ENCODE measurements around the gene EIF2B2. TPM values are rescaled to one million over a fixed set of nuclear protein-coding genes. Genes with fewer than 3 reads are reported as not detected.

The EIF2B2 gene
- total and polyA plus RNA-seq, 2 experiments from 2014 or later, result 39.2 to 40.5 TPM

- no peaks in the 10 kb centered on the region for H3K36me3 Mint-ChIP-seq (ENCODE audit: low read depth)
- H3K4me1 Mint-ChIP-seq, result peaks cover 16% of the 10 kb centered on the region
- no peak overlapping the region for H3K27ac ChIP-seq (ENCODE audit: low read depth)
- no peaks in the 10 kb centered on the region for H3K79me2 ChIP-seq (replicated peaks; ENCODE audit: insufficient read depth)
- DNase-seq (ENCODE audit: low spot score), result no peak
- H3K27ac Mint-ChIP-seq, result no peak overlapping the region
- no peaks in the 10 kb centered on the region for H3K27me3 ChIP-seq (ENCODE audit: insufficient read depth)
- no peak overlapping the region for H3K4me2 ChIP-seq
- H2AFZ ChIP-seq, result no peak overlapping the region
- H3K4me3 Mint-ChIP-seq, result no peak overlapping the region
- peaks cover 7% of the 10 kb centered on the region; the same call in 1 of the 2 replicates for H3K4me1 ChIP-seq (ENCODE audit: insufficient read depth)
- no peaks in the 10 kb centered on the region for H3K9me2 ChIP-seq (ENCODE audit: insufficient read depth)
- H3K27me3 Mint-ChIP-seq (ENCODE audit: insufficient read depth, low read depth, poor library complexity), result peaks cover 12% of the 10 kb centered on the region
- TF ChIP-seq EZH2 (IDR thresholded peaks at IDR 0.05; ENCODE audit: low read depth, unreplicated experiment) (no peak), REST (IDR thresholded peaks at IDR 0.05; ENCODE audit: unreplicated experiment) (no peak), STAT1 (IDR thresholded peaks at IDR 0.05; ENCODE audit: unreplicated experiment) (no peak), CTCF (conservative IDR thresholded peaks at IDR 0.05; ENCODE audit: low read depth in 2 of 2) (no peak), POLR2AphosphoS5 (IDR thresholded peaks at IDR 0.05; ENCODE audit: low read depth) (no peak), CREB1 (CRISPR knock-in tag; IDR thresholded peaks at IDR 0.05; ENCODE audit: low read depth) (no peak), JUNB (IDR thresholded peaks at IDR 0.05; ENCODE audit: unreplicated experiment) (no peak), ETS1 (IDR thresholded peaks at IDR 0.05) (no peak), EZH2phosphoT487 (IDR thresholded peaks at IDR 0.05; ENCODE audit: unreplicated experiment) (no peak), ZNF114 (CRISPR knock-in tag; IDR thresholded peaks at IDR 0.05) (no peak), NANOG (IDR thresholded peaks at IDR 0.05; ENCODE audit: borderline replicate concordance) (no peak), ZNF331 (CRISPR knock-in tag; IDR thresholded peaks at IDR 0.05; ENCODE audit: low read depth) (no peak), ZNF462 (CRISPR knock-in tag; IDR thresholded peaks at IDR 0.05) (no peak)
- no peaks in the 10 kb centered on the region for H4K20me1 ChIP-seq (replicated peaks; ENCODE audit: insufficient read depth)
- H3F3A ChIP-seq (replicated peaks; ENCODE audit: low read depth), result no peaks in the 10 kb centered on the region
- no peak overlapping the region for H3K4me3 ChIP-seq
- ATAC-seq, result no peak
- H3K9me3 Mint-ChIP-seq, result no peaks in the 10 kb centered on the region; the same call in 2 of the 3 replicates
- no peaks in the 10 kb centered on the region for H3K36me3 ChIP-seq (ENCODE audit: insufficient read depth)
Measured at GRCh38 chr14:74985806-74986205, 16.9 kb upstream of the EIF2B2 start.

Measured in GM23338 (cell line).